Neural progenitor cell (in vitro differentiated cells): ENCODE results near the gene PTOV1. TPM values are rescaled to one million over a fixed set of nuclear protein-coding genes. Genes with fewer than 3 reads are reported as not detected.
A peak's percentile ranks its signal among the peaks of the same experiment; 100 is the strongest.
"Not testable (repeated sequence)": the region's sequence is repeated elsewhere in the genome, so short reads cannot be mapped to it uniquely, and the experiment has no call there.

Source experiments
- DNase-seq: peaks from one replicate; pipeline ENCODE4 v3.0.0-alpha.2; 2016; ENCODE audit warnings: low spot score
- H2AFZ ChIP-seq: fragments of 200-600 bp; sonication (generic); replicated peaks from 2 replicates; pipeline ENCODE4 v1.6.1; 2016; ENCODE audit warnings: antibody characterized with exemption
- H3F3A ChIP-seq: fragments of 200-600 bp; sonication (generic); 2 replicates; pipeline ENCODE4 v1.6.1; 2016; ENCODE audit warnings: antibody characterized with exemption, low read depth
- H3K27ac ChIP-seq: fragments of 200-600 bp; sonication (generic); 2 replicates; pipeline ENCODE4 v1.5.1; 2016; ENCODE audit warnings: mild to moderate bottlenecking
- H3K27me3 ChIP-seq: fragments of 200-600 bp; sonication (generic); 2 replicates; pipeline ENCODE4 v1.6.1; 2016; ENCODE audit warnings: mild to moderate bottlenecking, moderate library complexity
- H3K36me3 ChIP-seq: fragments of 200-600 bp; sonication (generic); 2 replicates; pipeline ENCODE4 v1.5.1; 2016
- H3K4me1 ChIP-seq: fragments of 200-600 bp; sonication (generic); 2 replicates; pipeline ENCODE4 v1.6.1; 2016; ENCODE audit warnings: mixed run types
- H3K4me2 ChIP-seq: fragments of 200-600 bp; sonication (generic); 2 replicates; pipeline ENCODE4 v1.6.1; 2016
- H3K4me3 ChIP-seq: fragments of 200-600 bp; sonication (generic); 2 replicates; pipeline ENCODE4 v1.5.1; 2016
- H3K79me2 ChIP-seq: fragments of 200-600 bp; sonication (generic); 2 replicates; pipeline ENCODE4 v1.6.1; 2016; ENCODE audit warnings: low read depth
- H3K9ac ChIP-seq: fragments of 200-600 bp; sonication (generic); 2 replicates; pipeline ENCODE4 v1.6.1; 2016
- H3K9me3 ChIP-seq: fragments of 200-600 bp; sonication (generic); 2 replicates; pipeline ENCODE4 v1.5.1; 2016; ENCODE audit warnings: low read depth
- H4K20me1 ChIP-seq: fragments of 200-600 bp; sonication (generic); 2 replicates; pipeline ENCODE4 v1.6.1; 2016; ENCODE audit warnings: low read depth
- H3K27ac Mint-ChIP-seq: 3 replicates; pipeline ENCODE4 v1.8.0; 2021; ENCODE audit warnings: mixed read lengths
- H3K27me3 Mint-ChIP-seq: 2 replicates; pipeline ENCODE4 v1.8.0; 2022; ENCODE audit warnings: low read depth, mild to moderate bottlenecking, inconsistent platforms, moderate library complexity, mixed read lengths; ENCODE audit not compliant: insufficient read depth
- H3K36me3 Mint-ChIP-seq: 3 replicates; pipeline ENCODE4 v1.8.0; 2021; ENCODE audit warnings: mixed read lengths
- H3K4me1 Mint-ChIP-seq: 3 replicates; pipeline ENCODE4 v1.8.0; 2021; ENCODE audit warnings: mixed read lengths
- H3K4me3 Mint-ChIP-seq: 3 replicates; pipeline ENCODE4 v1.8.0; 2021; ENCODE audit warnings: mild to moderate bottlenecking, moderate library complexity, mixed read lengths
- H3K9me3 Mint-ChIP-seq: 3 replicates; pipeline ENCODE4 v1.8.0; 2020; ENCODE audit warnings: mixed read lengths
- EZH2 ChIP-seq: fragments of 200-600 bp; sonication (generic); IDR thresholded peaks from 2 replicates; pipeline ENCODE4 v1.6.1; 2017; ENCODE audit warnings: antibody characterized with exemption, mild to moderate bottlenecking, moderate library complexity
- EZH2phosphoT487 ChIP-seq: fragments of 200-600 bp; sonication (generic); IDR thresholded peaks from 2 replicates; pipeline ENCODE4 v1.6.1; 2017; ENCODE audit warnings: antibody characterized with exemption
- total RNA-seq: library from RNA; depleted of rRNA; stranded (reverse); fragments of >200 nt; gene quantifications from 2 replicates; pipeline ENCODE4 v1.2.3, GENCODE V29; 2015; ENCODE audit warnings: low replicate concordance
- TF ChIP-seq, protein P1 (sequence below): fragments of 200-600 bp; sonication (generic); IDR thresholded peaks from 2 replicates; pipeline ENCODE4 v1.5.1; 2017; ENCODE audit warnings: antibody characterized with exemption, mild to moderate bottlenecking

The PTOV1 gene
- total RNA-seq, 1 donor from 2014 or later: 63.5 TPM

DNA sequence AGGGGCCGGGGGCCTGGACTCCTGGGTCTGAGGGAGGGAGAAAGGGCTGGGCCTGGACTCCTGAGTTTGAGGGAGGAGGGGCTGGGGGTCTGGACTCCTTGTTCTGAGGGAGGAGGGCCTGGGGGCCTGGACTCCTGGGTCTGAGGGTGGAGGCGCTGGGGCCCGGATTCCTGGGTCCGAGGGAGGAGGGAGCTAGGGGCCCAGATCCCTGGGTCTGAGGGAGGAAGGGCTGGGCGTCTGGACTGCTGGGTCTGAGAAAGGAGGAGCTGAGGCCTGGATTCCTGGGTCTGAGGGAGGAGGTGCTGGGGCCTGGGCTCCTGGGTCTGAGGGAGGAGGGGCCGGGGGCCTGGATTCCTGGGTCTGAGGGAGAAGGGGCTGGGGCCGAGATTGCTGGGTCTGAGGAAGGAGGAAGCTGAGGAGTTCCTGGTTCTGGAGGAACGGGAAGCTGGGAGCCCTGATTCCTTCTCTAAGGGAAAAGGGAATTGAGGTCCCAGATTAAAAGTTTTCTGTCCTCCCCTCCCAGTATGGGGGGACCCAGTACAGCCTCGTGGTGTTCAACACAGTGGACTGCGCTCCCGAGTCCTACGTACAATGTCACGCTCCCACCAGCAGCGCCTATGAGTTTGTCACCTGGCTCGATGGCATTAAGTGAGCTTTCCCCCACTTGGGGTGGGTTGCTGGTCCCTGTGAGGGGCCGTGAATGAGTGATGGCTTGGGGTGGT is 32.1 kb upstream of the PTOV1 start:
- peaks cover 16% of the 10 kb centered on the region for H3K36me3 Mint-ChIP-seq

DNA sequence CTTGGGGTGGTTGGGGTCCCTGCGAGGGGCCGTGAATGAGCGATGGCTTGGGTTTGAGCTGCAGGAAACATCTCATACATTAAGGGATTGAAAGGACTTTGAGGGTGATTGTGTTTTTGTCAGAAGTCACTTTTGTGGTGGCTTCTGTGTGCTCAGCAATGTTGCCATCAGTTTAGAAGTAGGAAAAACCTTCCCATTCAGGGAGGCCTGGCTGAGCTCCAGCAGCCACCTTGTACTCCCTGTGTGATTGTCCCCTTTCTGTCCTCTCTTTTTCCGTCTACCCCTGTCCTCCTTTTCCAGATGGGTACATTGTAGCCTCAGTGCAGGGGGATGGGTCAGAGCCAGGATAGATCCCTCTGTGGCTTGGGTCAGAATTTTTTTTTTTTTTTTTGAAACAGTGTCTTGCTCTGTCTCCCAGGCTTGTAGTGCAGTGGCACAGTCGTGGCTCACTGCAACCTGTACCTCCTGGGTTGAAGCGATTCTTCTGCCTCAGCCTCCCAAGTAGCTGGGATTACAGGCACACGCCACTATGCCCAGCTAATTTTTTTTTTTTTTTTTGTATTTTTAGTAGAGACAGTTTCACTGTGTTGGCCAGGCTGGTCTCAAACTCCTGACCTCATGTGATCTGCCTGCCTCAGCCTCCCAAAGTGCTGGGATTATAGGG is 31.4 kb upstream of the PTOV1 start:
- Histone ChIP-seq H3F3A (peaks cover 18% of the 10 kb centered on the region), H3K9ac (peak overlapping the region; percentile 92), H3K4me2 (peak overlapping the region; percentile 74), H3K79me2 (peaks cover 58% of the 10 kb centered on the region), H4K20me1 (peaks cover 21% of the 10 kb centered on the region), H3K4me3 (peak overlapping the region; percentile 91), H3K4me1 (peaks cover 11% of the 10 kb centered on the region)
- H3K9me3 Mint-ChIP-seq, H3K9me3 ChIP-seq, H3K27me3 ChIP-seq, DNase-seq, H3K27ac ChIP-seq, H2AFZ ChIP-seq, H3K36me3 ChIP-seq: not testable (repeated sequence)
- peaks cover 12% of the 10 kb centered on the region for H3K27me3 Mint-ChIP-seq
- peak overlapping the region; percentile 99 for H3K4me3 Mint-ChIP-seq
- H3K36me3 Mint-ChIP-seq: peaks cover 16% of the 10 kb centered on the region
- peak overlapping the region; percentile 70 for H3K27ac Mint-ChIP-seq
- H3K4me1 Mint-ChIP-seq: peaks cover 26% of the 10 kb centered on the region

More for the DNA sequence above, 32.1 kb upstream of the PTOV1 start:
- Histone ChIP-seq H3K4me2 (peak overlapping the region; percentile 74), H2AFZ (peak overlapping the region; percentile 100), H3K4me1 (peaks cover 14% of the 10 kb centered on the region), H4K20me1 (peaks cover 17% of the 10 kb centered on the region), H3K9me3 (no peaks in the 10 kb centered on the region), H3F3A (peaks cover 26% of the 10 kb centered on the region), H3K27ac (no peak overlapping the region), H3K4me3 (peak overlapping the region; percentile 91), H3K9ac (peak overlapping the region; percentile 92), H3K27me3 (no peaks in the 10 kb centered on the region), H3K36me3 (no peaks in the 10 kb centered on the region), H3K79me2 (peaks cover 51% of the 10 kb centered on the region)
- peak; percentile 41 for DNase-seq
- H3K9me3 Mint-ChIP-seq: no peaks in the 10 kb centered on the region
- H3K27ac Mint-ChIP-seq: peak overlapping the region; percentile 96
- H3K4me3 Mint-ChIP-seq: peak overlapping the region; percentile 99
- H3K4me1 Mint-ChIP-seq: peaks cover 33% of the 10 kb centered on the region
- TF ChIP-seq, protein P1, sequence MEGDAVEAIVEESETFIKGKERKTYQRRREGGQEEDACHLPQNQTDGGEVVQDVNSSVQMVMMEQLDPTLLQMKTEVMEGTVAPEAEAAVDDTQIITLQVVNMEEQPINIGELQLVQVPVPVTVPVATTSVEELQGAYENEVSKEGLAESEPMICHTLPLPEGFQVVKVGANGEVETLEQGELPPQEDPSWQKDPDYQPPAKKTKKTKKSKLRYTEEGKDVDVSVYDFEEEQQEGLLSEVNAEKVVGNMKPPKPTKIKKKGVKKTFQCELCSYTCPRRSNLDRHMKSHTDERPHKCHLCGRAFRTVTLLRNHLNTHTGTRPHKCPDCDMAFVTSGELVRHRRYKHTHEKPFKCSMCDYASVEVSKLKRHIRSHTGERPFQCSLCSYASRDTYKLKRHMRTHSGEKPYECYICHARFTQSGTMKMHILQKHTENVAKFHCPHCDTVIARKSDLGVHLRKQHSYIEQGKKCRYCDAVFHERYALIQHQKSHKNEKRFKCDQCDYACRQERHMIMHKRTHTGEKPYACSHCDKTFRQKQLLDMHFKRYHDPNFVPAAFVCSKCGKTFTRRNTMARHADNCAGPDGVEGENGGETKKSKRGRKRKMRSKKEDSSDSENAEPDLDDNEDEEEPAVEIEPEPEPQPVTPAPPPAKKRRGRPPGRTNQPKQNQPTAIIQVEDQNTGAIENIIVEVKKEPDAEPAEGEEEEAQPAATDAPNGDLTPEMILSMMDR: no peak
- TF ChIP-seq EZH2phosphoT487 (no peak), EZH2 (no peak)
- peaks cover 15% of the 10 kb centered on the region for H3K27me3 Mint-ChIP-seq

DNA sequence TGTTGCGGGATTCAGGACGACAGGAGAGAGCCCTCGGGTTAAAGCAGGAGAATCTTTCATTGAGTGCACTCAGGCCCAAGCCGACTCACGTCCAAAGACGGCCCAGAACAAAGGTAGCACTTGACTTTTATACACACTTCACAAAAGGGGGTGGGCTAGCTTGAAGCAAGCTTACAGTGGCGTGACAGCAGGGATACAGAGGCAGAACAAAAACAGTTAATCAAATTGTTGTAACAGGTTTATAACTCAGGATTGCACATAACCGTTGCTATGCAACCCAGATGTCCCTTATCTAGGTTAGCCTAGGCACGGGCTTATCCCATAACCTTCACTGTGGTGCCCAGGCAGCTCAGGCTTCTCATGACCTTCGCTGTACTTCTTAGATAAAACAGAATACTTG is 30.8 kb upstream of the PTOV1 start:
- Mint-ChIP-seq H3K4me1 (peaks cover 24% of the 10 kb centered on the region), H3K27me3 (peaks cover 12% of the 10 kb centered on the region), H3K9me3 (no peaks in the 10 kb centered on the region), H3K36me3 (peaks cover 16% of the 10 kb centered on the region), H3K4me3 (peak overlapping the region; percentile 48), H3K27ac (no peak overlapping the region)
- Histone ChIP-seq H3K36me3 (no peaks in the 10 kb centered on the region), H3K4me3 (no peak overlapping the region), H3K27me3 (no peaks in the 10 kb centered on the region), H3K9me3 (no peaks in the 10 kb centered on the region), H3F3A (peaks cover 18% of the 10 kb centered on the region), H3K4me2 (no peak overlapping the region), H3K9ac (no peak overlapping the region), H4K20me1 (peaks cover 22% of the 10 kb centered on the region), H2AFZ (no peak overlapping the region), H3K79me2 (peaks cover 64% of the 10 kb centered on the region), H3K4me1 (peaks cover 11% of the 10 kb centered on the region), H3K27ac (no peak overlapping the region)
- DNase-seq: no peak
- TF ChIP-seq EZH2phosphoT487 (no peak), EZH2 (no peak)
- TF ChIP-seq, protein P1: no peak

DNA sequence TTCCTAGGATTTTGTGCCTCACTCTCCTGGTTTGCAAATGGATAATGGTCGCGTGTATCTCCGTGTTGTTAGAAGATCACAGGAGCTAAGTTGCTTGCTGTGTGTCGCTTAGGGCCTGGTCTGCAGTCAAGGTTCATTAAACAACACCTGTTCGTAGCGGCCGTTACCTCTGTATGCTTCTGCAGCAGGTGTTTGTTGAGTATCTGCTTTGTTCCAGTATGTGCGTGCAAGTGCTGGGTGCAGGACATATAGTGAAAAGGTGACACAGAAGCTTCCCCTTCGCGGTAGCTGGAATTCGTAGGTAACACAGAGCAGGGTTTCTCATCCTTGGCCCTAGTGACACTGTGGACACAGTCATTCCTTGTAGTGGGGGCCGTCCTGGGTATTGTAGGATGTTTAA is 27.5 kb upstream of the PTOV1 start:
- H4K20me1 ChIP-seq: peaks cover 43% of the 10 kb centered on the region
- Mint-ChIP-seq H3K9me3 (no peaks in the 10 kb centered on the region), H3K4me1 (peaks cover 17% of the 10 kb centered on the region), H3K4me3 (peak overlapping the region; percentile 15), H3K36me3 (peaks cover 23% of the 10 kb centered on the region), H3K27ac (no peak overlapping the region), H3K27me3 (peaks cover 4% of the 10 kb centered on the region)
- peaks cover 66% of the 10 kb centered on the region for H3K79me2 ChIP-seq
- no peak overlapping the region for H3K27ac ChIP-seq
- no peaks in the 10 kb centered on the region for H3K9me3 ChIP-seq
- H3K36me3 ChIP-seq: no peaks in the 10 kb centered on the region
- H3K27me3 ChIP-seq: no peaks in the 10 kb centered on the region
- DNase-seq: no peak
- no peak overlapping the region for H3K4me3 ChIP-seq
- no peak overlapping the region for H3K4me2 ChIP-seq
- no peak overlapping the region for H2AFZ ChIP-seq
- peaks cover 4% of the 10 kb centered on the region for H3F3A ChIP-seq
- H3K9ac ChIP-seq: no peak overlapping the region
- TF ChIP-seq EZH2phosphoT487 (no peak), EZH2 (no peak)
- peaks cover 5% of the 10 kb centered on the region for H3K4me1 ChIP-seq
